HepG2 (cell line): Measurements from ENCODE around the gene TCEAL9.

Experiments used
- ARNT ChIP-seq: fragments of 450-650 bp; IDR thresholded peaks from 2 replicates; pipeline ENCODE4 v1.6.1; 2017
- CTCF ChIP-seq: sonication (generic); formaldehyde crosslinking; IDR thresholded peaks from 2 replicates; pipeline ENCODE4 v1.5.0; 2020; ENCODE audit warnings: mild to moderate bottlenecking, missing genetic modification reagents, moderate library complexity
- NCOA2 ChIP-seq: sonication (generic); formaldehyde crosslinking; IDR thresholded peaks from 2 replicates; pipeline ENCODE4 v1.8.0; 2022; ENCODE audit warnings: inconsistent platforms
- PBX3 ChIP-seq: sonication (generic); formaldehyde crosslinking; IDR thresholded peaks from 2 replicates; pipeline ENCODE4 v1.8.1; 2023; ENCODE audit warnings: missing genetic modification reagents, inconsistent platforms, borderline replicate concordance
- PRDM15 ChIP-seq: sonication (generic); formaldehyde crosslinking; IDR thresholded peaks from 2 replicates; pipeline ENCODE4 v1.4.0; 2020; ENCODE audit warnings: missing genetic modification reagents
- ZNF530 ChIP-seq: sonication (generic); formaldehyde crosslinking; IDR thresholded peaks from 2 replicates; pipeline ENCODE4 v1.5.0; 2020; ENCODE audit warnings: low read depth, mild to moderate bottlenecking, missing genetic modification reagents
- ZNF549 ChIP-seq: sonication (generic); formaldehyde crosslinking; IDR thresholded peaks from 2 replicates; pipeline ENCODE4 v1.5.0; 2020; ENCODE audit warnings: missing genetic modification reagents

GRCh38 chrX:103405009-103405333 is 48.7 kb downstream of the TCEAL9 start:
- TF ChIP-seq CTCF (CRISPR knock-in tag) (no peak), ARNT (no peak), NCOA2 (CRISPR knock-in tag) (no peak), PRDM15 (CRISPR knock-in tag) (no peak), ZNF530 (CRISPR knock-in tag) (no peak), PBX3 (CRISPR knock-in tag) (no peak), ZNF549 (CRISPR knock-in tag) (no peak)
